G401.6 (cell line): ENCODE measurements around the gene MICA.

Experiments
- FAIRE-seq: peaks from 2 replicates; lab custom pipeline; 2012; peaks lifted over from hg19 to GRCh38; lab: Jason Lieb, UNC

MICA gene

GRCh38 chr6:31460361-31461025 is 57.1 kb downstream of the MICA start:
- no peak for FAIRE-seq

GRCh38 chr6:31462026-31462963 is 58.9 kb downstream of the MICA start:
- FAIRE-seq = no peak

- no peak for FAIRE-seq
Measured at GRCh38 chr6:31462964-31463870, 59.8 kb downstream of the MICA start.

GRCh38 chr6:31464252-31465184 is 61.1 kb downstream of the MICA start:
- FAIRE-seq = no peak
